ENCODE results near the gene ERBB2.
A peak's percentile ranks its signal among the peaks of the same experiment; 100 is the strongest.

ERBB2 gene

DNA sequence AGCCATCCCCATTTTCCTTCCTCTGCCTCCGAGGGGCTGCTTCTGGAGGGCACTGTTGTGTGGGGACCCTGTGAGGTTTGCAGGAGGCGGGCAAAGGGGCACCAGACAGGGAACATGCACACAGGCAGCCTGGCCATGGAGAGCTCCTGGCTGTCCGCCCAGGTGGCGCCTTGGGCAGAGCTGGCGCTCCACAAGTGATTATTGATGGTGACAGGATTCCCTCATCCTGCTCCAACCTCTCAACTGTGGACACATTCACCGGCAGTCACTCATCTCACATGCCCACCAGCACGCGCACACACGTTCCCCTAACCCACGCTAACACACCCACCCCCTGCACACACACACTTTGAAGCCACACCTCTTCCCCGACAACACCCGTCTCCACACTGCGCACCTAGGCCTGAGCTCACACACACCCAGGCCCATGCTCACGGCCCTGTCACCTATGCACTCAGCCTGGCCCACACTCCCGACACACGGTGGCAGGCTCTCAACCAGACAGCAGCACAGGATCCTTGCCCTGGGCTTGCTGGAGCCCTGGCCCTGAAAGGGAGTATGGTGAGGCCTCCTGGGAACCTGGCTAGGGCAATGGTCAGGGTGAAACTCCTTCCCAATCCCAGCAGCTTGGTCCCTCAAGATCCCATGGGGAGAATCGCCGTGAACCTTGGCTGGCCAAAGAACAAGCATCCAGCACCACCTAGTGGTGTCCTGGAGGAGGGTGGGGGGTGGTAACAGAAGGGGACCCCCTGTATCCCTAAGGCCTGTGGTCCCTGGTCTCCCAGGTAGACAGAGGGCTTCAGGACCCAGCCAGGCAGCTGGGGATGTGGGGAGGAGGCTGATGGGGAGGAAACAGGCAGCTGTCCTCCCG is 28.0 kb upstream of the ERBB2 start:
- H3K4me1 Mint-ChIP-seq (ENCODE audit: low read depth): peaks cover 27% of the 10 kb centered on the region
- no peaks in the 10 kb centered on the region for H3K36me3 Mint-ChIP-seq (ENCODE audit: low read depth)
- no peak overlapping the region for H3K4me3 Mint-ChIP-seq
- no peak overlapping the region for H3K27ac Mint-ChIP-seq
- no peaks in the 10 kb centered on the region for H3K9me3 Mint-ChIP-seq
- no peak for DNase-seq
- H3K27me3 Mint-ChIP-seq: peaks cover 30% of the 10 kb centered on the region

DNA sequence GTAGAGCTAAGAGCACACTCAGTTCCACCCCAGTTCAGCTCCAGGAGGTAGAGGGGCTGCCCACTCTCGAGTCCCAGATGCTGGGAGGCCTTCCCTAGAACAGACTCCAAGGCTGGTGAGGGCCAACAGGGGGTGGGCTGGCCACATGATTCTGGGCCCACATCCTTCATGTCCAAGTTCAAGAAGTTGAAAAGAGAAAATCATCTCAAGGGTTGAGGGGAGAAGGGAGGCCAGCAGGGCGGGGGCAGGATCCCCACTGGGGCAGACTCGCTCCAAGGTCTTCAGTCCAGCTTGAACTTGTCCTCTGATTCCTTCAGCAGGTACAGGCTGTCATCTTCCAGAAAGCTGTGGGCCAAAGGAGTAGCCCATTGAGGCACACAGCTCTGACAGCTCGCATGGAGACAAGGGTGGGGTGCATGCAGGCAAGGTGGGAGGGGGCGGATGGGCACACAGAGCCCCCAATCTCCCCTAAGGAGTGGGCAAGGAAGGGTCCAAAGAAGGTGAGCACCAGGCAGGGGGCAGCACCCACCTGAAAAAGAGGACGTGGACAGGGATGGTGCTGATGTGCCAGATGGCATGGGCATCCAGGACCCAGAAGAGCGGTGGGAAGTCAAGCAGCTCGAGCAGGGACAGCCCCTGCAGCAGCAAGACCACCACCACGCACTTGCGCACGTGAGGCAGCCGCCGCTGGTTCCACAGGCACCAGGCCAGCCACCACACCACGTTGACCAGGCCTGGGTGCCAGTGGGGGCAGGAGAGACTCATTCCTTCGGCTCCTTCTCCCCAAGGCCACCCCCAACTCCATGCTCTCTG is 27.1 kb upstream of the ERBB2 start:
- peaks cover 26% of the 10 kb centered on the region for H3K27me3 Mint-ChIP-seq
- no peak overlapping the region for H3K27ac Mint-ChIP-seq
- no peak overlapping the region for H3K4me3 Mint-ChIP-seq
- no peak for DNase-seq
- peaks cover 34% of the 10 kb centered on the region for H3K4me1 Mint-ChIP-seq (ENCODE audit: low read depth)
- no peaks in the 10 kb centered on the region for H3K9me3 Mint-ChIP-seq
- H3K36me3 Mint-ChIP-seq (ENCODE audit: low read depth): peaks cover 2% of the 10 kb centered on the region

GRCh38 chr17:39673335-39674081 is 26.4 kb upstream of the ERBB2 start:
- Mint-ChIP-seq H3K4me1 (ENCODE audit: low read depth) (peaks cover 39% of the 10 kb centered on the region), H3K4me3 (no peak overlapping the region), H3K27ac (no peak overlapping the region), H3K9me3 (no peaks in the 10 kb centered on the region), H3K27me3 (peaks cover 20% of the 10 kb centered on the region), H3K36me3 (ENCODE audit: low read depth) (peaks cover 3% of the 10 kb centered on the region)
- no peak for DNase-seq

DNA sequence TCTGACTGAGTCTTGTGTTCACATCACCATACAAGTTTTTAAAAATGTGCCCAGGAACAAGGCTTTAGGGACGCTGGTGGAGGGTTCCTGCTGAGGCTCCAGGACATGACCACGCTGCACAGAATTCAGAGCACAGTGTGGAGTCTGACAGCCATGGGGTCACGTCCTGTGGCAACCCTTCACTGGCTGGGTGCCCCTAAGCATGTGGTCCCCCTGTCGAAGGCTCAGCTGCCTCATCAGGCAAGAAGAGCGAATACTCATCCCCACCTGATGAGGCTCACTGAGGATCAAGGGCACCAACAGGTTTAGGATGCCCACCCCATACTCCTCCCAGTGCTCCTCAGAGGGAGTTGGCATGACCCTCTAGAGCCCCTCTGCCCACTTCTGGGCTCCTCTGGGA is 25.7 kb upstream of the ERBB2 start:
- H3K27ac Mint-ChIP-seq: no peak overlapping the region
- no peaks in the 10 kb centered on the region for H3K9me3 Mint-ChIP-seq
- H3K36me3 Mint-ChIP-seq (ENCODE audit: low read depth): peaks cover 6% of the 10 kb centered on the region
- no peak overlapping the region for H3K4me3 Mint-ChIP-seq
- peaks cover 43% of the 10 kb centered on the region for H3K4me1 Mint-ChIP-seq (ENCODE audit: low read depth)
- no peak for DNase-seq
- H3K27me3 Mint-ChIP-seq: peaks cover 16% of the 10 kb centered on the region

DNA sequence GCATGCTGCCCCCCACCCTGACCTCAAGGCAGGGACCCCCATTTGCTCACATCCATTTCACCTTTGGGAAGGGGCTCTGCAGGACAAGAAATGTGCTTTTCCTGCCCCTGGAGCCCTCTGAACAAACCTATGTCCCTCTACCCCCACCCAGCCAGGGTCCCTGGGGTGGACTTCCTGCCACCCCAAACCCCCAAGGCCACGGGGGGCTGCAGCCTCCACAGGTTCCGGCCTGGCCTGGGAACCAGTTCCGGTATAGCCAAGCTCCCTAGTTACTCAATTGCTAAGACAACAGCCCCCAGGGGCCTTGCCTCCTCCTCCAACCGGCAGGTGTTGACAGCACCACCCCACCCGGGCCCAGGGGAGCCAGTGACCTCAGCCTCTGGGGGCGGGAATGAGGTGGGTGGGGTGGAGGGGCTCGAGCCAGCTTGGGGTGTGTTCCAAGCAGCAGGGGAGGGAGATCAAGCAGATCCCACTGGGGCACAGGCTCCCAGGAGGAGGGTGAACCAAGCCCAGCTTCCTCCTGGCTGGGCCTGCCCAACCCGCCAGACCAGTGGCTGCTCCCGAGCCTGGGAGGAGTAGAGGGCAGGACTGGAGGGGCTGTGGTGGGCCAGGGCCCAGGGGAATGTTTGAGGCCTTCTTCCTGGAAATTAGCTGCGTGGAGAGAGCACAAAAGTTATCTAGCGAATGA is 25.0 kb upstream of the ERBB2 start:
- H3K27ac Mint-ChIP-seq: no peak overlapping the region
- no peak overlapping the region for H3K4me3 Mint-ChIP-seq
- no peaks in the 10 kb centered on the region for H3K9me3 Mint-ChIP-seq
- peaks cover 50% of the 10 kb centered on the region for H3K4me1 Mint-ChIP-seq (ENCODE audit: low read depth)
- no peak for DNase-seq
- peaks cover 8% of the 10 kb centered on the region for H3K36me3 Mint-ChIP-seq (ENCODE audit: low read depth)
- peaks cover 12% of the 10 kb centered on the region for H3K27me3 Mint-ChIP-seq

- H3K4me3 Mint-ChIP-seq: no peak overlapping the region
- H3K27ac Mint-ChIP-seq: peak overlapping the region; percentile 67
Measured at GRCh38 chr17:39675390-39676082, 24.3 kb upstream of the ERBB2 start.

DNA sequence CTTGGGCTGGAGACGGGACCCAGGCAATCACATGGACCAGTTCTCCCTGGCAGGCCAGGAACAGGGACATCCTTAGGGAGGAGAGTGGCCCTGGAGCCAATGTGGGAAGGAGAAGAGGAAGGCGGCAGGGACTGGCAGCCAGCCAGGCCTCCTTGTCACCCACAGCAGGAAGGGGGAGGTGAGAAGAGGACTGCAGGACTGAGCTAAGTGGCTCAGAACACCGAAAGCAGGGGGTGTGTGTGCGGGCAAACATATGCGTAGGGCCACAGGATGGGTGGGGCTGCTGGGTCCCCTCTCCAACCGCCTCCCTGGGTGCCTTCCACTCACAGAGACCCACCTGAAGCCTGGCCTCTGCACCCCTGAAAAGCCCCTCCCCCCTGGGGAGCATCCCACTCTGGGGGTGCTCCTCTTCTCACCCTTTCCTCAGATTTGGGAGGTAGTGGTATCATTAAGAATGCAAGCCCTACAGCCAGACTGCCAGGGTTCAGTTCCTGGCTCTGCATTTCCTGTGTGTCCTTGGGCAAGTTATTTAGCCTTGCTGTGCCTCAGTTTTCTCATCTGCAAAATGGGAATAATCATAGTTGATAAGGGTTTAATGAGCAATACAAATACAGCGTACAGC is 23.6 kb upstream of the ERBB2 start:
- no peak overlapping the region for H3K4me3 Mint-ChIP-seq
- DNase-seq: peak; percentile 58
- peak overlapping the region; percentile 67 for H3K27ac Mint-ChIP-seq

More at GRCh38 chr17:39675390-39676082, 24.3 kb upstream of the ERBB2 start:
- no peaks in the 10 kb centered on the region for H3K9me3 Mint-ChIP-seq
- DNase-seq: no peak
- peaks cover 9% of the 10 kb centered on the region for H3K27me3 Mint-ChIP-seq
- H3K4me1 Mint-ChIP-seq (ENCODE audit: low read depth): peaks cover 57% of the 10 kb centered on the region
- peaks cover 11% of the 10 kb centered on the region for H3K36me3 Mint-ChIP-seq (ENCODE audit: low read depth)

GRCh38 chr17:39677072-39677471 is 22.8 kb upstream of the ERBB2 start:
- no peak for DNase-seq
- no peak overlapping the region for H3K4me3 Mint-ChIP-seq
- H3K36me3 Mint-ChIP-seq (ENCODE audit: low read depth): peaks cover 18% of the 10 kb centered on the region
- no peak overlapping the region for H3K27ac Mint-ChIP-seq
- no peaks in the 10 kb centered on the region for H3K27me3 Mint-ChIP-seq
- peaks cover 59% of the 10 kb centered on the region for H3K4me1 Mint-ChIP-seq (ENCODE audit: low read depth)
- no peaks in the 10 kb centered on the region for H3K9me3 Mint-ChIP-seq

More for the DNA sequence above, 23.6 kb upstream of the ERBB2 start:
- no peaks in the 10 kb centered on the region for H3K9me3 Mint-ChIP-seq
- H3K4me1 Mint-ChIP-seq (ENCODE audit: low read depth): peaks cover 64% of the 10 kb centered on the region
- H3K36me3 Mint-ChIP-seq (ENCODE audit: low read depth): peaks cover 18% of the 10 kb centered on the region
- peaks cover 2% of the 10 kb centered on the region for H3K27me3 Mint-ChIP-seq

DNA sequence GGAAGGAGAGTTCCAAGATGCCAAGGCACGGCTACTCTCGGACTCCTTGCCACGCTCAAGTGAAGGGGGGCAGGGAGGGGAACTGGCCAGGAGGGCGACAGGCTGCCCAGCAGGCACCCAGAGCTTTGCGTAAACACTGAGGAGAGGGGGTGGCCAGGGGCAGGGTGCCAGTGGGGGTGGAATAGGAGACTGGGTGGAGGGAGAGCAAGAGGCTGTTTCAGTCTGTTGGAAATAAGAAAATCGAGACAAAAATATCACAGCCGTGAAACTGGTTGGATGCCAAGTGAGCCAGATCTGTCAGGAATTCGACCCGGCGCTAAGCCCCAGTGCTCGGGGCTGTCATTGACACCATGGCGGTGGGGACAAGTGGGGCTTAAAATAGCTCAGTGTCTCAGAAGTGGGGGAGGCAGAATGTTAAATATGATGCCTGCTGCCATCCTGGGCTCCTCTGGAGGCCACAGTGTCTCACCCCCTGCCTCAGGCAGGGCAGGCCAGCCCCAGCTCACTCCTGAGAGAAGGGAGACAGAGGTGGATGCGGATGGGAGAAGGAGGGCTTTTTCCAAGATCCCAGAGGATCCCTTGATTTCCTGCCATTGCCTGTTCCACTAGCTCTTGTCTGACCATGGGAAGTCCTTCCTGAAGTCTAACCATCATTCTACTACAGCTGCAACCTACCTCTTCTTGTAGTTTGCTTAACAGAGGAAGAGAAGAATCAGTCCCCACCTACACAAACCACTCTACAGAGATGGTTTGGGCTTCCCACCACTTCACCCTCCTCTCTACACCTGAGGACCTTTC is 22.1 kb upstream of the ERBB2 start:
- no peaks in the 10 kb centered on the region for H3K9me3 Mint-ChIP-seq

DNA sequence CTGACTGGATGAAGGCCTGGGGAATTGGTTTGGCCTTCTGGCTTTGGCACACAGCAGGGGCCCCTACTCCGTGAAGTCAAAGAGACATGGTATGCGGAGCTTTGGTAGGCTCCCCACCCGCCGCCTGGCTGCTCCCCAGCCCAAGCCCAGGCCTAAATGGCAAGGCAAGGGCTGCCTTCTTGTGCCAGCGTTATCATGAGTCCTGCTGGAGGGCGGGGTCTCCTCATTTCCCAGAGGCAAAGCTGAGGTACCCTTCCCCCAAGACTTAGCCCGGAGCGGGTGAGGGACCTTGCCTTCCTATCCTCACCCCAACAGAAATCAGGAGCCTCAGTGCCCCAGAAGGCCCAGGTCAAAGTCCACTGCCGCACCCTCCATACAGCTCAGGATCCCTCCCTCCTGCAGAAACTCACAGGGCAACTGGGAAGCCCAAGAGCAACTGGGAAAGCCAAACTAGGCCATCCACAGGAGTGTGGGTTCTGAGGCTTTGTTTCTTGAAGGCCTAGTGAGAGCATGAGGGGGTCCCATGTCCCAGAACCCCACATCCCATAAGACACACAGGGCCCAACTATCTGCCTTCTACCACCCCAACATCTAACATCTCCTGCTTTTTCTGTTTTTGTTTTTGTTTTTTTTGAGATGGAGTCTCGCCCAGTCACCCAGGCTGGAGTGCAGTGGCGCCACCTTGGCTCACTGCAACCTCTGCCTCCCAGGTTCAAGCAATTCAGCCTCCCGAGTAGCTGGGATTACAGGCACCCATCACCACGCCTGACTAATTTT is 21.3 kb upstream of the ERBB2 start:
- H3K4me3 Mint-ChIP-seq: no peak overlapping the region
- H3K27me3 Mint-ChIP-seq: no peaks in the 10 kb centered on the region
- no peak for DNase-seq
- H3K36me3 Mint-ChIP-seq (ENCODE audit: low read depth): peaks cover 29% of the 10 kb centered on the region
- H3K27ac Mint-ChIP-seq: peak overlapping the region; percentile 85
- H3K9me3 Mint-ChIP-seq: no peaks in the 10 kb centered on the region
- H3K4me1 Mint-ChIP-seq (ENCODE audit: low read depth): peaks cover 58% of the 10 kb centered on the region

More for the DNA sequence above, 22.1 kb upstream of the ERBB2 start:
- H3K4me1 Mint-ChIP-seq (ENCODE audit: low read depth): peaks cover 58% of the 10 kb centered on the region
- H3K27me3 Mint-ChIP-seq: no peaks in the 10 kb centered on the region
- H3K27ac Mint-ChIP-seq: peak overlapping the region; percentile 69
- no peak for DNase-seq
- no peak overlapping the region for H3K4me3 Mint-ChIP-seq
- H3K36me3 Mint-ChIP-seq (ENCODE audit: low read depth): peaks cover 23% of the 10 kb centered on the region

DNA sequence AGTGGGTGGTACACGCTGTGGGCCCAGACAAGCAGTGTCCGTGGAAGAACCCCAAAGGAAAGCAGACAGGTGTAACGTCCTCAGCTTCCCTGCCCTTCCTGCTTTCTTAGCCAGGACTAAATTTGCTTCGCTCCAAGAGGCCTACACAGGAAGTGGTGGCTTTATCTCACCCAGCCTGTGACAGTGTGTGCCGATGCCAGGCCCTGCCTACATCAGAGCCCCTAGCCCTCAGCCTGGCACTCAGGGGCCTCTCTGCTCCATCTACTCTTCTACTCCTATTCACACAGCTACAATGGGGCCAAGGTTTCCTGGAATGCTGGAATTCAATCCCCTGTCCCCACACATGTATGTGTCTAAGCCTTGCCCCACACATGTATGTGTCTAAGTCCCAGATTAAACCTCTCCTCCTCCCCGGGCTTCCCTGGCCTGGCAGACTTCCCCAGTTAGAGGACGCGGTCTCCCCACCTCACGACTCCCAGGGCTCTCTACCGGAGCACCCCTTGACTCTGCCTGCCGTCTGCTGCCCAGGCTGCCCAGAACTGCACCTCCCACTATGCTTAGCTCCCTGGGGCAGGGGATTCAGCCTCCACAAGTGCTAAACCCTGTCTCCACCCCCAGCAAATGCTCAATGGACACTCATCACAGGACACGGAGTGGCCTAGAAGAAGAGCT is 20.2 kb upstream of the ERBB2 start:
- H3K27me3 Mint-ChIP-seq: no peaks in the 10 kb centered on the region
- DNase-seq: peak; percentile 63
- H3K4me1 Mint-ChIP-seq (ENCODE audit: low read depth): peaks cover 58% of the 10 kb centered on the region
- no peak overlapping the region for H3K4me3 Mint-ChIP-seq
- no peaks in the 10 kb centered on the region for H3K9me3 Mint-ChIP-seq
- H3K27ac Mint-ChIP-seq: peak overlapping the region; percentile 85
- peaks cover 35% of the 10 kb centered on the region for H3K36me3 Mint-ChIP-seq (ENCODE audit: low read depth)
